Middle frontal gyrus (tissue), 1 donor: Measurements from ENCODE around the gene RHOT2.

ENCODE experiments used
- DNase-seq: peaks from one replicate; pipeline ENCODE4 v3.0.0-alpha.2; 2015; ENCODE audit warnings: low spot score; ENCODE audit errors: extremely low spot score

RHOT2 gene

DNA sequence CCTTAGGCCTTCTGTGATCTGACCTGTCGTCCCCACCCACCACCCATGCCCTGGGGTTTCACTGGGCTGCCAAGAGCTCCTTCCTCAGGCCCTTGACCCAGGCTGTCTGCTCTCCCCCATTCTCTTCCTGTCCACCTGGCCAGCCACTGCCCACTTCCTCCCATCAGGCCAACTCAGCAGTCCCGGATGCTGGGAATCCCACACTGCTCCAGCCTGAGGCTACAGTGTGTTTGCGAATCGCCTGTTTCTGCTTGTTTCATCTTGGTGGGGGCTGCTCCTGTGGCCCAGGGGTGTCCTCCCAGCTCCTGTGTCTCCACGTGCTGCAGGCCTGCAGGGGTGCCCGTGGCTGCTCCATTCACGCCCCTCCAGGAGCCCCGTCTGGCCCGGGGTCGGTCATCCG is 46.1 kb downstream of the RHOT2 start:
- no peak for DNase-seq

- DNase-seq, result peak; percentile 80
Measured at GRCh38 chr16:714558-715476, 46.9 kb downstream of the RHOT2 start, which contains the start of gene METRN. METRN (plus strand) TSS chr16:715118; CDS start chr16:715290, 172 bp downstream.

GRCh38 chr16:715477-716199 is 47.7 kb downstream of the RHOT2 start:
- DNase-seq, result no peak

DNA sequence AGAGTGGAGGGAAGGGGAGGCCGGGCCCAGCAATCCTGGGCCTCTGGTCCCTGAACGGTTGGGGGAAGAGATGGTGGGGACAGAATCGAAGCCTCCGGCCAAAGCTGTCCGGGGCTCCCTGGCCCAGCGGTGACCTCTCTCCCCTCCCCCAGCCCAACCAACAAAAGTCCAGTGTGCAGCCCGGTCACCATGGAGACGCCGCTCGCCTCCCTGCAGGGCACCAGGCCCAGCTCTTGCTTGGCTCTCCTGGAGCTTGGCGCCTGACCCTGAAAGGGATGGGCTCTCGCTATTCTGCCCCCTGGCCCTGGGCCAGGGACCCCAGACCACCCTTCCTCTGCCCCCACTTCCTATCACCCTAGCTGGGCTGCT is 48.3 kb downstream of the RHOT2 start:
- peak; percentile 66 for DNase-seq

DNA sequence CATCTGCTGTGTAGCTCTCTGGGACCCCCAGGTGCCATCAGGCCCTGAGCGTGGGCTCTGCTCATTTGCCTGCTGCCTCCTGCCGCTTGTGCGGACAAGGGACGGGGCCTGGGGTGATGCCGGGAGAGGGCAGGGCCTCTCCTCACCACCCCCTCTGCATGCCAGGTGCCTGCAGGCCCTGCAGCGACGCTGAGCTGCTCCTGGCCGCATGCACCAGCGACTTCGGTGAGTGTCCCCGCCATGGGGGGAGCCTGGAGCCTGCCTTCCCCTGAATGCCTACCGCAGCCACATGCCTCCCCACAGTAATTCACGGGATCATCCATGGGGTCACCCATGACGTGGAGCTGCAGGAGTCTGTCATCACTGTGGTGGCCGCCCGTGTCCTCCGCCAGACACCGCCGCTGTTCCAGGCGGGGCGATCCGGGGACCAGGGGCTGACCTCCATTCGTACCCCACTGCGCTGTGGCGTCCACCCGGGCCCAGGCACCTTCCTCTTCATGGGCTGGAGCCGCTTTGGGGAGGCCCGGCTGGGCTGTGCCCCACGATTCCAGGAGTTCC is 48.9 kb downstream of the RHOT2 start:
- no peak for DNase-seq

DNA sequence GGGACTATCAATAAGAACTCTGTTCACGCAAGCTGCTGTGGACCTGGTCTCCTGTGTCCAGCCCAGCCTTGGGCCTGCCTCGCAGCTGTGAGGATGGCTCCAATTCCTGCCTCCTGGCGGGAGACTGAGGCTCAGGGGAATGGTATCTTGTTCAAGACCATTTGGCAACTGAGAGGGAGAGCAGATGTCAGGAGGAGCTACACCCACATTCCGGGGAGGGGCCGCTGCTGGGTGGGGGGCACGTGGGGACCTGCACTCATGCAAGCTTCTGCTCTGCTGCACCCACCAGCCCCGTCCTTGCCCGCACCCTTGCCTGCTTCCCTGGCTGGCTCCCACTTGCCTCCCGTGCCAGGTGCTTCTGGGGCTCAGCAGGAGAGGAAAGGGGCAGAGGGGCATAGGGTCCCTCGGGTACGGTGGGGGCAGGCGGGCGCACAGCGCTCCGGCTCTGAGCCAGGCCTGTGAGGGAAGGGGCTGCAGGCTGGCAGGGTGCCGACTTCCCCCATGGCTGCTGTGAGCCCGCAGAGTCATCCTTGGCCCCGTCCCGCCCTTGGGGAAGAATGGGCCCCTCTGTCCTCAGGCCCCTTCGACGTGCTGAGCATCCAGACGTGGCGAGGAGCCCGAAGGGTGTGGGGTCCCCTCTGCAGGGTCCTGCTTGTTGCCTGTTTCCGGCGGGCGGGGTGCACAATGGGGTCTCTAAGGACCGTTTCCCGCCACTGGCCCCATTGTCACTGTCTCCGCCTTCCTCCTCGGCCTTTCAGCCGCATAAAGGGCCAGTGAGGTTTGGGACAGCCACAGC is 49.7 kb downstream of the RHOT2 start:
- no peak for DNase-seq

DNA sequence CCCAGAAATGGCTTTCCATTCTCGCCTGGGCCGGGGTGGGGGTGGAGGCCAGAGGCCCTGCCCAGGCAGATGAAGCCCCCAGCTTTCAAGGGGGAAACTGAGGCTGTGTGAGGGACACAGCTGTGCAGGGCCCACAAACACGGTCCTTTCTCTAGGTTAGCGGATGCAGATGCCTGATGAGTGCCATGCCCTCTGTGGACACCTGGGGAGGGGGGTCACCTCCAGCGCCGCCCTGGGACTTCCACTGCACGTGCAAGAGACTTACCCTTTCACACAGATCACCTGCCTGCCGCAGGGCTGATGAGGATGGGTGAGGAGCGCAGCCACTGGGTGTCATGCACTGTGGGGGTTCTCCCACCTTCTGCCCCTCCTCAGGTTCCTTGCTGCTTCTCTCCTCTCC is 50.5 kb downstream of the RHOT2 start:
- DNase-seq, result no peak

GRCh38 chr16:718922-719321 is 51.0 kb downstream of the RHOT2 start:
- no peak for DNase-seq

DNA sequence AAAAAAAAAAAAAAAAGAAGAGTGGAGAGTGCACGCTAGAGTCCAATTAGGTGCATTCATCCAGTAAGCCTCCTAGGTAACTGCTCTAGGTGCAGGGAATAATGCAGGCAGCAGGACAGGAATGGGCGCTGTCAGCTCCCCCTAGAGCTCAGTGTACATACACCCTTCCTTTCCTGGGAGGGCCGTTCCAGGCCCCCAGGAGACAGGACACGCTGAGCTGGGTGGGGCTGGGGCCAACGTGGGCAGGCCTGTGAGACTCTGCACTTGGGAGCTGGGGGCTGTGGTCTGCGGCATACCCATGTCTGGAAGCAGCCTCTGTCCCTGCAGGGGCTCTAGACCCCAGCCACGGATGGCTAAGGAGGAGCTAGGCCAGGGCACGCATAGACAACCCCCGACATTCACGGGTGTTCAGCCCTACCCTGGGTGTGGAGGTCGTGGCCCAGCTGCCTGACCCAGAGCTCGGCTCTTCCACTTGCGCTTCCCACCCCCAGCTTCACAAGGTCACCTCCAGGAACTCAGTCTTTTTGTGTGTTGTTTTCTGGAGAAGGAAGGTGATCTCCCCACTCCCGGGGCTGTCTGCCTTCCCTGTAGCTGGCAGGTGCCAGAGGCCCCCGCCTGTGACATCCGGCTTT is 52.0 kb downstream of the RHOT2 start:
- no peak for DNase-seq

GRCh38 chr16:720447-720989 is 52.6 kb downstream of the RHOT2 start:
- DNase-seq, result no peak

- peak; percentile 79 for DNase-seq
Measured at GRCh38 chr16:720990-721764, 53.2 kb downstream of the RHOT2 start, which contains the start of gene ANTKMT. ANTKMT (plus strand) TSS chr16:721146; CDS start chr16:721275, 129 bp downstream.

- no peak for DNase-seq
Measured at GRCh38 chr16:721765-722540, 54.0 kb downstream of the RHOT2 start.

DNA sequence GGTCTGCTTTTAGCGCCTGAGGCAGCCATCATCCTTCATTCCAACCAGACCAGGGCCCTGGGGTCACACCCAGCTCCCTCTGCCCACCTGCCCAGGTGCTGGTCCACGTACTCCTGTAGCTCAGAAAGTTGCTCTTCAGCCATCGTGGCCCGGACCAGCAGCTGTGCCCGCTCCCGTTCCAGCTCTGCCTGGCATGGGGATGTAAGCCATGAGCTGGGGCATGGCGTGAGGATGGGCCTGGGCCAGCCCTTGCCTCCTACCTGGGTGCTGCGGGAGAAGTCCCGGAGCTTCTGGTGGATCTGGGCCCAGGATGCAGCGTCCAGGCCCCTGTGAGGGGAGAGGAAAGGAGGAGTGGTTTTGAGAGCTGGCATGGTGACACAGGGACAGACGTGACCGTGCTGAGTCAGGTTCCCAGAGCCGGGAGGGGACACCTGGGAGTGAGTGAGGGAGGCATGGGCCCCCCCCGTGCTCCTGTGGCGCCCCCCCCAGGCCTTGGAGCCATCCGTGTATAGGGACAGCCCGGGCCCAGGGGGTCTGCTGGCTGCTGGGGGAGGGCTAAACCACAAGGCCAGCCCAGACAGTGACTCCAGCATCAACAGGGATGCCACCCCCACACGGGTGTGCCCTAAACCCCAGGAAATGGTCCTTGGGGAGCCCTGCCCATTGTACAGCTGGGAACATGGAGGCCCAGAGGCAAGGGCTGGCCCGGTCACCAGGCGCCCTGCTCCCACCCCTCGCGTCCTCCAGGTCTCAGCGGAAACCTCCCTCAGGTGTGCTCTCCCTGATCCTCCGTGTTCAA is 55.1 kb downstream of the RHOT2 start:
- DNase-seq, result no peak

DNA sequence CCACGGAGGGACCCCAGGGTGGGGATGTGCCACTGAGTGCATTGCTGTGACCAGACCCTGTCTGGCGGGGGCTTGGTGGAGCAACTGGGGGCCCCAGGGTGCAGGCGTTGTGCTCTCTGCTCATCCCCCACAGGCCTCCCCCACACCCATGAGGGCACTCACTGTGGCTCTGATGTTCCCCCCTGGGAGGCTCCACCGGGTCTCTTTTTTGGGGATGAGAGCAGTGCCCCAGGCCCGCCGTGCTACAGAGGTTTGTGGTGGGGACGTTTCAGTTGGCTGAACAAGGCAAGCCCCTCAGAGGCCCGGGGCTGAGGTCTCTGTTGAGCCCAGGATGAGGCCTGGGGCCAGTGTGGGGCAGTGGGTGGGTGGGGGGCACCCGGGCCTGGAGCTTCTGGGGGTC is 55.8 kb downstream of the RHOT2 start:
- DNase-seq, result no peak
